HG03103 (cell line): Measurements from ENCODE around the gene TMCC3.
"Not testable (repeated sequence)": the region's sequence is repeated elsewhere in the genome, so short reads cannot be mapped to it uniquely, and the experiment has no call there.

Experiments used
- ATAC-seq: cut with Tn5 transposase; IDR thresholded peaks from one replicate; pipeline ENCODE4 v1.9.1; 2021; ENCODE audit warnings: low read depth; ENCODE audit not compliant: unreplicated experiment

The TMCC3 gene

GRCh38 chr12:94575645-94576403, 74.5 kb downstream of the TMCC3 start:
- no peak for ATAC-seq

- no peak for ATAC-seq
These were observed 75.3 kb downstream of the TMCC3 start for GRCh38 chr12:94575024-94575423.

GRCh38 chr12:94571556-94571955, 78.8 kb downstream of the TMCC3 start:
- ATAC-seq, result no peak

- ATAC-seq, result no peak
These were observed 80.2 kb downstream of the TMCC3 start for GRCh38 chr12:94570161-94570560.

DNA sequence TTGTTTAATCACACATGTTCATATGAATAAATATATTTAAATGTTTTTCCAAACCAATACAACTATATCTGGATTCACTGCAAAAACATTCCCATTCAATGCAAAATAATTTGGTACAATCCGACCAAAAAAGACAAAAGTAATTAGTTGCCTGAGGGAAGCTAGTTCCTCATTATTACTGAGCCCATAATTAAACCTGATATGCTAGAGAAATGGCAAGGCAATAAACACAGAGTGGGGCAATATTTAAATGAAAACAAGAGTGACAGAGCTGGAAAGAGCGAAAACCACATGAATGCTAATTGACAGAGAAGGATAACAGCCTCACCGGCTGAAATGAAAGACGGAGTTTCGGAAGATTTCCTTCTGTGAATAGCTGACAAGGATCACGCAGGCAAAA, 82.6 kb downstream of the TMCC3 start:
- ATAC-seq, result no peak

DNA sequence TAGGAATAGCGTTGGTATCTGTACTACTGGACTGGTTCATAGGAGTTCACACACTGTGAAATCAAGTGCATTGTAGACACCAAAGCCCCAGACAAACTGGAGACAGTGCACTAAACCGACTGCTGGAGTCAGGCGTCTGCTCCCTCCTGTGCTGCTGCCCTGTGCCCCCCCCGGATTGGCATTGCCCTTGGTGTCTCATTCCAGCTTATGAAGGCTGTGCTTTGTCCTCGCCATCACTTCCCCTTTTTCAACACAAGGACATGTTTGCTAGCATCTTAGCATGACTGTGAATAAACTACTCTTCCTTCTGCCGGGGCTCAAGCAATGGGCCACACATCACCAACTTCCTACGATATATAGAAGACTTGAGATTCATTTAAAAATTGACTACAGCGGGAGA, 84.0 kb downstream of the TMCC3 start:
- ATAC-seq, result no peak

- ATAC-seq, result no peak
These were observed 84.7 kb downstream of the TMCC3 start for GRCh38 chr12:94565683-94566082.

DNA sequence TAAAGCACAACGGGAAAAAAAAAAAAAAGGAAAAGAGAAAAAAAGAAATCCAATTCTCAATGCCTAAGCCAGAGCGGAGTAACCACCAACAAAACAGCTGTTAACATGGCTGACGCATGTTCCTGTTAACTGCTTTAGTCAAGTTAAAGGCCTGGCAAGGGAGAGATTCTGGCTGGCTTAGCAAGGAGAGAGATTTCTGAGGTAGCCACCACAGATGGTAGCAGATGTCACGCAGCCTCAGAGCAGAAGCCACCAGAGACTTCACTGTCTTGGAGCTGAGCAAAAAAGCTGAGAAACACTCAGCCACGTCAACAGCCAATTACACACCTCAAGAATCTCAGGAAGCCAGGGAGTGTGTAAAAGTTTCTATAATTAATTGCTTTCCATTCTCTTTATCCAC, 87.1 kb downstream of the TMCC3 start:
- no peak for ATAC-seq

GRCh38 chr12:94561943-94562411, 88.4 kb downstream of the TMCC3 start:
- ATAC-seq, result peak; percentile 70

DNA sequence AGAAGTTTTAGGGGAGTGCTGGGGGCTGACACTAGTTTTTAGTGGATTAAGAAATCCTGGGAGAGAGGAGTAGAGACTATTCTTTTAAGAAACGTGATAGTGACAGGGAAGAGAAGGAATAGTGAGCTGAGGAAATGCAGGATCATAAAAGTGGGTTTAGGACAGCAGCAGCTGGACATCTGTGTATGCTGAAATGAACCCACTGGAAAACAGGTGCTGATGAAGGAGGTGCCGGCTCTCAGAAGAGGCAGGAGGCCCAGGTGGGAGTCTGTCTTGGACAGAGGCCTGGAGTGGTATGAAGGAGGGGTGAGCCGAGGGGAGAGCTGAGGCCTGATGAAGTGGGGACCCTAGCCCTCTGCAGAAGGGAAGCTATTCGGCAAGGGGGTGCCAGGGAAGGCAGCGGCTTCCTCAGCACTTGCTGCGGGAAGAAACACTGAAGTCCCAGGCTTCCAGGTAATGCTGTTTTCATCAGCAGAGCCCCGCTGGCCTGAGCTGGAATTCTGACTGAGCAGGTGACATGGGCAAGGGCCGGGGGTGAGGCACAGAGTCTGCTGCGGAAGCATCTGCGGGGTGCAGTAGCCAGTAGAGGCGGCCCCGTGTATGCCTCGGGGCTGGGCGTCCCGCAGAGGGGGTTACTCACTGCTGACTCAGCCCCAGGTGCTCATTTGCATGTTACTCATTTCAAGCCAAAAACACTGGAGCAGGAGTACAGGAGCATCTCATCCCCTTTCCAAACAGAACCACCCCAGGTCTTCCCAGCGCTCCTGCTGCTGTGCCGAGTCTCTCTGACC, 89.7 kb downstream of the TMCC3 start:
- ATAC-seq, result peak; percentile 65

GRCh38 chr12:94558612-94559011, 91.7 kb downstream of the TMCC3 start:
- no peak for ATAC-seq

DNA sequence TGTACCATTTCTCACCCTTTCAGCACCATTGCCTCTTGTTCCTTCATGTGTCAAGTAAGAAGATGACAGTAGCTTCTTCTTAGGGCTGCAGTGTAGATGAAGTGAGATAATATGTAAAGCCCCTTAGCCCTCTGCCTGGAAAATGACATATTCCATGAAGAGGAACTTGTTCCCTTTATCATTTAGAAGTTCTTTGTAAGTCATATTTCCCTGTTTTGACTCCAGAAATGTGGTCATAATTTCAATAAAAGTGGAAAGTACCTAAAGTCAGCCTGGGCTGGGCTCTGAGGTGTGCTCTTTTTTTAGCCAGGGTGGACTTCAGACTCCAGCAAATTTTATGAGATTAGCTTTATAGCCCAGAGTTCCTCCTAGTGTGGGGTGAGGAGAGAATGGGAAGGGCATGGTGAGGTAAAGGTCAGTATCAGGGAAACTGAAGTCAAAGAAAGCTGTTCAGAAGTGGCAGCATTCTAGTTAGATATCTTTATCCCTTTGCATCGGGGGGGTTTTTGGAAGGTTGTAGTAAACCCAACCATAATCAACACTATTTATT, 92.5 kb downstream of the TMCC3 start:
- ATAC-seq, result no peak

DNA sequence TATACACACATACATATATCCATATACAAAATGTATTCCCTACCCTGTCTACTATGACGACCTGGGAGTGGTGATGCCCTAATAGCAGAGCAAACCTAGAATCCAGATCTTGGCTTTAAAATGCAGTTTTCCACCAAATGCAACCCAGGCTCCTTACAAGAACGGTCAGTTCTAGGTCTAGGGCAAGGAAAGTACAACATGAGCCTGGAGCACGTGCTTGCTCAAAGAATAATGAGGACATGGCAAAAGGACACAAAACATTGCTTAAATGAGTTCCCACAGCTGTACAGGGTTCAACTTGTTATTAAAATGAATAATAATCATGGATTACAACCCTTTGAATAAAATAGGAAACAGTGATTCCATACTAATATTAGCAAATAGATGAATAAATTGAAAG, 94.7 kb downstream of the TMCC3 start:
- ATAC-seq, result no peak

DNA sequence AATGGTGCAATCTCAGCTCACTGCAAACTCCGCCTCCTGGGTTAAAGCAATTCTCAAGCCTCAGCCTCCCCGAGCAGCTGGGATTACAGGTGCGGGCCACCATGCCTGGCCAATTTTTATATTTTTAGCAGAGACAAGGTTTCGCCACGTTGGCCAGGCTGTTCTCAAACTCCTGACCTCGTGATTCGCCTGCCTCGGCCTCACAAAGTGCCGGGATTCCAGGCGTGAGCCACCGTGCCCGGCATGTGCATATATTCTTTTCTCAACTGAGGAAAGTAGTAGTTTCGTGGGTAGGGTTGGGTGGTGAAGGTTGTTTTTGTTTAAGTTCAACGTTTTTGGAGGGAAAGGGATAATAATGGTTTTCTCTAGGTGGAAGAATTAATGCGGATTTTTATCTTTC, 96.5 kb downstream of the TMCC3 start:
- ATAC-seq, result no peak

GRCh38 chr12:94553130-94553519, 97.2 kb downstream of the TMCC3 start:
- no peak for ATAC-seq

DNA sequence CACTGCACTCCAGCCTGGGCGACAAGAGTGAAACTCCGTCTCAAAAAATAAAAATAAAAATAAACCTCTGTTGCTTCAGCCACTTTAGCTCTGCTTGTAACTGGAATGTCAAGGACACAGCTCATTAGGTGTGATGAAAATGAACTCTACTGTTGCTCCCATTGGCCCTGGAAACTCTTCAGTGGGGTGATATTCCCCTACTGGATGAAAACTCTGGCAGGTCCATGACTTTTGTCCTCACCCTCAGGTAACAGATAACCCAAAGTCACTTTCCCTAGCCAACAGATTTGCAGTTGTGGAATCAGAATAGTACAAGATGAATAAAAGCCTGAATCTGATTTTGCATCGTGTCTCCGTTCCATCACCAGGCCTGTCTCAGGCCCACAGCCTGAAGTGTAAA, 98.5 kb downstream of the TMCC3 start:
- ATAC-seq, result no peak

DNA sequence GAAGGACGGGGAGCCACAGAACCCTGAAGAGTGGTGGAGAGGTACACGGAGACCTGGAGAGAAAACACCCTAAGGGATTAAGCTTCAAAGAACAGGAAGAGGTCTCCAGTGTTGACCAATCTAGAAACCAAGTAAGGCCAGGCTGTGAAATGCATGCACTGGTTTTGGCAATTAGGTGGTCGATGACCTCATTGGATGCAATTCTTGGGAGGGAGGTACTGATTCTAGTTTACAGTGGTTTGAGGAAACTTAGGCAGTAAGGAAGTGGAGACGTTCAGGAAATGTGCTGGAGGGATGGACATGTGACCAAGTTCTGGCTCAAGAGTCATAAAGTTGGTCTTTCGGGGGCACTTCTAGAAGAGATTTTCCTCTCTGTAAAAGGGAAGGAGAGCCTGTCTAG, 99.4 kb downstream of the TMCC3 start:
- ATAC-seq, result no peak

- ATAC-seq, result not testable (repeated sequence)
These were observed 101.5 kb downstream of the TMCC3 start for GRCh38 chr12:94548833-94549232.

GRCh38 chr12:94545935-94546771, 104.2 kb downstream of the TMCC3 start:
- ATAC-seq, result no peak

- no peak for ATAC-seq
These were observed 106.0 kb downstream of the TMCC3 start for GRCh38 chr12:94544355-94544754.

DNA sequence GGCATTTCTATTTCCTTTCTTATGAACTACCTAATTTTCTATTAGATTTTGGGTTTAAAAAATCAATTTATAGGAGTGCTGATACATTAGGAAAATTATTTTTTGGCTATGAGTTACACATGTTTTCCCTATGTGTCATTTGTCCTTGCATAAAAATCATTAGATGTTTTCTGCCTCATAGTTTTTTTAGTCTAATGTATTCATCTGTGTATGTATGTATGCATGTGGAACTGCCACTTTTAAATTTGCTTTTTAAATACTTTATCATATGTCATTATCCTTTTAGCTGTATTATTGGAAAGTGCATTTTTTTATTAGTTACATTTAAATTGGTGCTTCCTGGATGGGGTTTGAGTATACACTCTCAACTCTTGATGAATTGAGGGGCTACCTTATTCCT, 112.0 kb downstream of the TMCC3 start:
- ATAC-seq, result no peak
